Hematopoietic multipotent progenitor cell treated with erythropoietin and hydrocortisone succinate and interleukin-3 and kit ligand, for 6 days (in vitro differentiated cells): Measurements from ENCODE around the gene PLCB1.
"Not testable (repeated sequence)": the region's sequence is repeated elsewhere in the genome, so short reads cannot be mapped to it uniquely, and the experiment has no call there.

ENCODE experiments used
- DNase-seq: peaks from one replicate; pipeline ENCODE4 v3.0.0-alpha.2; 2015

PLCB1 gene

GRCh38 chr20:8809107-8809953 is 677.3 kb downstream of the PLCB1 start:
- no peak for DNase-seq

- DNase-seq: no peak
Measured at GRCh38 chr20:8811801-8812594, 679.9 kb downstream of the PLCB1 start.

DNA sequence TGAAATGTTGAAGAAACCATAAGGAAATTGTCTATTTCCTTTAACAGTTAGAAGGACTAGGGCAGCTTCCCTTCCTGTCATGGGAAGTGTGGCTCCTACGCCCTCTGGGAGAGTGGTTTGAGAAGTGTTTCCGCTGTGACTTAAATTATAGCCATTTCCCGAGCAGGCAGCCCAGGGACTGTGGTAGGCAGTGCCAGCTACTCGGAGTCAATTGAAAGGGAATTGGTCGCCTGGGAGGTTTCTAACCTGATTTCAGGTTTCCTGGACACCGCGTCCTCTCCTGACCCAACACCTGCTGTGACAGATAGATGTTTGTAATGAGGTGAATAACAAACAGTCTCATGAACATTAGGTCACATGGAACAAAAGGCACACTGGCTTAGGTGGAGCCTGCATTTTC is 680.8 kb downstream of the PLCB1 start:
- peak; percentile 3 for DNase-seq

GRCh38 chr20:8815208-8815607 is 683.1 kb downstream of the PLCB1 start:
- no peak for DNase-seq

GRCh38 chr20:8829256-8829655 is 697.2 kb downstream of the PLCB1 start:
- DNase-seq: peak; percentile 3

DNA sequence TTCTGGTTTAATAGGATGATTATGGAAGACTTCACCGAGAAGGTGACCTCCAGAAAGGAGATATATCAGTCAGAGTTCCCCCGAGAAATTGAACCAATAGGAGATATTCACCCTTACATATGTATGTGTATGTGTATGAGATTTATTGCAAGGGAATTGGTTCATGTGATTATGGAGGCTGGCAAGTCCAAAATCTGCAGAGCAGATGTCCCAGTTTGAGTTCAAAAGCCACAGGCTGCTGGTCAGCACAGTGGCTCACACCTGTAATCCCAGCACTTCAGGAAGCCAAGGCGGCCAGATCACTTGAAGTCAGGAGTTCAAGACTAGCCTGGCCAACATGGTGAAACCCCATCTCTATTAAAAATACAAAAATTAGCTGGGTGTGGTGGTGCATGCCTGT is 702.2 kb downstream of the PLCB1 start:
- not testable (repeated sequence) for DNase-seq

DNA sequence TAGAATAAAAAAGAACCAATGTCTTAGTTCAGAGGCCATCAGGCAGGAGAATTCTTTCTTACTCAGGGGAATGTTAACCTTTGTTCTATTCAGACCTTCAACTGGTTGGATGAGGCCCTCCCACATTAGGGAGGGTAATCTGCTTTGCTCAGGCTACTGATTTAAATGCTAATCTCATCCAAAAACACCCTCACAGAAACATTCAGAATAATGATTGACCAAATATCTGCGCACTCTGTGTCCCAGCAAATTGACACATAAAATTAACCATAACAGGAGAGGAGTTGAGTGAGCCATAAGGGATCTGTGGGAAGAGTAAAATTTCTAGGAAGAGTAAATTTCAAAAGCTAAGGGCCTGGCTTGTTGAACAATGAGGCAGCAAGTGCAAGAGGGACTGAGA is 702.8 kb downstream of the PLCB1 start:
- no peak for DNase-seq

DNA sequence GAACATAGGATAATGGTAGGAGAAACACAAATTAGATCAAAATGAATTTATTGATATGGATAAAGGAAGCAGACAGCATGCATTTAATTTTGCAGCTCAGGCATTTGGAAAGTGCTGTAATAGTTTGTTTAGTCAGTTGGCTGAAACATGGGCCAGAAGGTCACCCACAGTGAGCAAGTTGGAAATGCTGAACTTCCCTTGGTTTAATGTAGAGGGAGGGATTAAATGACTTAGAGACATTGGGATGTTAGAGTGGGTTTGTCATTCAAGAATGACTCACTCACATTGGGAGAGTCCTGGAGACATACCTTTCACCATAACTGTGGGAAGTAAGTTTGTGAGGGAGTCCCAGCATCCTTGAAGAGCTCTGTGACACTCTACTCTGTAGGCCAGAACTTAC is 705.3 kb downstream of the PLCB1 start:
- DNase-seq: no peak

DNA sequence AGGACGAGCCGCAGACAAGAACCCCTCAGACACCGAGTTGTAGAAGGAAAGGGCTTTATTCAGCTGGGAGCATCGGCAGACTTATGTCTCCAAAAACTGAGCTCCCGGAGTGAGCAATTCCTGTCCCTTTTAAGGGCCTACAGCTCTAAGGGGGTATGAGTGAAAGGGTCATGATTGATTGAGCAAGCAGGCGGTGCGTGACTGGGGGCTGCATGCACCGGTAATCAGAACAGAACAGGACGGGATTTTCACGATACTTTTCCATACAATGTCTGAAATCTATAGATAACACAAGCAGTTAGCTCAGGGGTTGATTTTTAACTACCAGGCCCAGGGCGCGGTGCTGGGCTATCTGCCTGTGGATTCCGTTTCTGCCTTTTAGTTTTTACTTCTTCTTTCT is 710.5 kb downstream of the PLCB1 start:
- DNase-seq: no peak

DNA sequence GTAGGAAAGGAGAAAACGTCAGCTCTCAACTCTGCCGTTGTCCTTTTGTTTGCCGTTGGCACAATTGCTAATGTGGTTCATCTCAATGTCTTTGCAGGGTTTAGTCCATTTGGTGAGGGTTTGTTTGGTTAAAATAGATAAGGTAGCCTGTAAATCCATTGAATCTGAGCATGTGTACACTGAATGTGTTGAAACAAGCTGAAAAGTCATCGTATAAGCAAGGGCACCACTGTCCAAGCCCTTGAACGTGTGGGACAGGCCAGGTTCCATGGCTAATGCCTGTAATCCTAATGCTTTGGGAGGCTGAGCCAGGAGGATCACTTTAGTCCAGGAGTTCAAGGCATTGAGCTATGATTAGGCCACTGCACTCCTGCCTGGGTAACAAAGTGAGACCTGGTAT is 712.1 kb downstream of the PLCB1 start:
- no peak for DNase-seq

DNA sequence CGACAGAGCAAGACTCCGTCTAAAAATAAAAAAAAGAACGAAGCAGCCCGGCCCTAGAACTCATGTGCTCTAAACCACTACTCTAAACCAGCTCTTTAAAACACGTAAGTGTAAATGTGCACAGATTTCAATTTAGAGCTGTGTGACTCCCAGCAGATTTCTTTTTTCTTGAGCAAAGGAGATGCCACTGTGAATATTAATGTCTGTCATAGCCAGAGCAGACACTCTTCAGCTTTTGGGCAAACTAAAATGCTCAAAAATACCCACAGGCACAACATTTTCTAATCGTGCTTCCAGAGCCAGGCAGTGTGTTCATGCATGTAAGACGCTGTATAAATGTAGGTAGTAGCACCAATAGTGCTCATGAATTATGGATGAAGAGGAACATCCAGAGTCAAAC is 717.9 kb downstream of the PLCB1 start:
- DNase-seq: no peak

DNA sequence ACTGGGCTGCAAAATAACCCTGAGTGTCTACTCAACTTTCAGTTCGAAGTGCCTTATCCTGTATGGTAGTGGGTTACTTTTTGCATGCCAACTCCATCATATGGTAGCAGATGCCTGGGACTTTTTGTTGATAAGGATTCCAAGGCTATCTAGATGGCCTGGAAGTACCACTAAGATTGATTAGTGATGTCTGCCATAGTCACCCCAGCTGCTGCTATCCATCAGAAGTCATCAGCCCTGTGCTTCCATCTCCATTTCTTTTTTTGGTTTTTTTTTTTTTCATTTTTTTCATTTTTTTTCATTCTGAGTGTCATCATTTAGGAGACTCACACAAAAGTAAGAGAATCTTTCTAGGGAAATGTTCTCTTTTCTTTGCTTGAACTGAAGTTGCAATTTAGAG is 719.4 kb downstream of the PLCB1 start:
- no peak for DNase-seq

DNA sequence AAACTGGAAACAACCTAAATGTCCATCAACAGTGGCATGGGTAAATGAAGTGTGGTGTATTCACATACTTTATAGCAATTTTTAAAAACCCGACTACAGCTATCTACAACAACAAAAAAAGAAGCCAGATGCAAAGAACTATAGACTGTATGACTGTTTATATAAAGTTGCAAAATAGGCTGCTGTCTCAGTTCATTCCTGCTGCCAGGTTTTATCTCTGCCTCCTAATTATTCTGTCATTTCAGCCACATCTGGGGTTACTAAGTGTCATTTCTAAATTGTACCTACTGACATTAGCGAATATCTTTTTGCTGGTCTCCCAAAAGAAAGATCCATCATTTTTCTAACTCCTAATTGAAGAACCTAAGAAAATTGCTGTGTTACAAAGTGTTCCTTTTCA is 719.9 kb downstream of the PLCB1 start:
- not testable (repeated sequence) for DNase-seq

DNA sequence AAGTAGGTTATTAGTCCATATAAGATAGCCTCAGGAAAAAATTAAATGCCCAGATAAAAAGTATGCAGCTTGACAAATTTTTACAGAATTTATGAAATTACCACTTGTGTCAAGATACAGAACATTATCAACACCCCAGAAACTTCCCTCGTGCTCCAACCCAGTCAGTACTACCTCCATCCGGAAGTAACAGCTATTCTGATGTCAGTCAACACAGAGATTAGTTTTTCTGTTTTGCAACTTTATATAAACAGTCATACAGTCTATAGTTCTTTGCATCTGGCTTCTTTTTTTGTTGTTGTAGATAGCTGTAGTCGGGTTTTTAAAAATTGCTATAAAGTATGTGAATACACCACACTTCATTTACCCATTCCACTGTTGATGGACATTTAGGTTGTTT is 721.1 kb downstream of the PLCB1 start:
- not testable (repeated sequence) for DNase-seq

DNA sequence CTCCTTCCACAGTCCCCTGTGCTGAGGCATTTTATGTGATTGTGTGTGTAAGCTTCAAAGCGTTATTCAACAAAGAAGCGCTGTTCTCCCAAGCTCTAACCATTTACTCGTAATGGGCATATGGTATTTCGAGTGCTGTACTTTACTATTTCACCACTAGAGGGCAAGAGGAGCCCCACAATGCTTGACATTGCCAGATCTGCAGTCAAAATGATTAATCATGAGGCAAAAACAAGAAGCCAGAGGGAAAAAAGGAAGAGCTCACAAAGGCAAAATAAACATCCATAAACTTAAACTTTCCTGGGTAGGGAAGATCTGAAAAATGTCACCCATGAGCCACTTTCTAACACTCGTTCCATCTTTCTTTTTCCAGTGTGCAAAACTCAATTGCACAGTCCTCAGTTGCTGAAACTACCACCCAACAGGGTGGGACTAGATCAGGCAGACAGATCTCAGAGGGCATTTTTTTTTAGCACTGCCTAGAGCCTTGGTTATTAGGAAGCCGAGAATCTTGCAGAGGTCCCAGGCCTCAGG is 721.8 kb downstream of the PLCB1 start:
- peak; percentile 81 for DNase-seq

- no peak for DNase-seq
Measured at GRCh38 chr20:8854571-8854970, 722.5 kb downstream of the PLCB1 start.

DNA sequence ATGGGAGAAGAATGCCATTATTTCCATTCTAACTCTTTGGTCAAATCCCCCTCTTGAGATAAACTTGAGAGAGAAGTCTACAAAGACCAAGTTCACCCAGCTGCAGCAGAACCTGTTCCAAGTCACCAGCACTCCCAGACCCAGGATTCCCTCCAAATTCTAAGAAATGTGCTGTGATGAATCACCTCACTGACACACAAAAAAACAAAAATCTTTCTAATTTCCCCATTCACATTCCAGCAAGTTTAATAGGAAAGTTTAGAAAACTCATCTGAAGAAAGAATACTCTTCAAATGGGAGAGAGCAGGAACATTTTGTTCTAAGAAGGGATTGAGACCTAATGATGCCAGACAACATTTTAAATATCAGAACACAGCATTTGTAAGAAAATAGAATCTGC is 723.2 kb downstream of the PLCB1 start:
- DNase-seq: no peak

DNA sequence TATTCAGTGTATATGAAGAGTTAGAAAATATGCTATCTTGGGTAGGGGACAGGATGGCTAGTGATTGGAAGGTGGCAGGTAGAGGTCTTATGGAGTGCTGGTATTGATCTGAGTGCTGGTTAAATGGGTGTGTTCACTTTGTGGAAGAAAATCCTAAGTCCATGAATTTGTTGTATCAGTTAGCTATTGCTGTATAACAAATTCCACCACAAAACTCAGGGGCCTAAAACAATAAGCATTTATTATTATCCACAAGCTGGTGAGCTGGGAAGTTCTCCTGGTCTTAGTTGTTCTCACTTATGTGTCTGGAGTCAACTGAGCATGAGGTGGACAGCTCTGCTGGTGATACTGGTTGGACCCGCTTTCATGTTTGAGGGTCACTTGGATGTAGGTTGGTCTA is 724.6 kb downstream of the PLCB1 start:
- no peak for DNase-seq

- no peak for DNase-seq
Measured at GRCh38 chr20:8858181-8858787, 726.2 kb downstream of the PLCB1 start.

- DNase-seq: no peak
Measured at GRCh38 chr20:8860011-8860495, 728.0 kb downstream of the PLCB1 start.

DNA sequence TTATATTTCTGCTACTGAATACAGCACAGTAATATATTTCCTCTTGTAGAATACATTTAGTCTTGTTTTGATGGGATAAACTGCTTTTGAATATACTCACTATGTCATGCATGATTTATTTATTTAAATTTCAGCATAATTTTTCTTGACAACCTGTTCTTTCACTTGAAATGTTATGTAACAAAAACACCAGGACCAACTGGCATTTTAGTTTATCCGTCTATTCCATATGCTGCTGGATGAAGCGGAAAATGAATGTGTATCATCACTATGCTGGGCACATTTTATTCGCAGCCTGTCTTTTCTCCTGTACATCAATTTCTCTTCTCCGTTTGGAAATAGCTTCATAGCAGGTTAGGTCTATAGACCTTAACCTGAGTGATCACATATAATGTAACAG is 730.0 kb downstream of the PLCB1 start:
- no peak for DNase-seq

- no peak for DNase-seq
Measured at GRCh38 chr20:8865636-8866035, 733.6 kb downstream of the PLCB1 start.

GRCh38 chr20:8867038-8867740 is 735.1 kb downstream of the PLCB1 start:
- DNase-seq: no peak
